Ammon's horn (tissue), 1 donor: Measurements from ENCODE around the gene EIF4G3.
"Not testable (repeated sequence)": the region's sequence is repeated elsewhere in the genome, so short reads cannot be mapped to it uniquely, and the experiment has no call there.

ENCODE experiments used
- DNase-seq: peaks from one replicate; pipeline ENCODE4 v3.0.0-alpha.2; 2016; ENCODE audit warnings: low spot score

EIF4G3 gene

GRCh38 chr1:21024918-21025317 lies 151.8 kb downstream of the EIF4G3 start:
- DNase-seq, result no peak

- DNase-seq, result not testable (repeated sequence)
Measured at GRCh38 chr1:21024136-21024896, 152.4 kb downstream of the EIF4G3 start.

GRCh38 chr1:21022279-21023040 lies 154.2 kb downstream of the EIF4G3 start:
- peak; percentile 86 for DNase-seq

- DNase-seq, result no peak
Measured at GRCh38 chr1:21021311-21021710, 155.4 kb downstream of the EIF4G3 start.

- no peak for DNase-seq
Measured at GRCh38 chr1:21020151-21020550, 156.5 kb downstream of the EIF4G3 start.

- no peak for DNase-seq
Measured at GRCh38 chr1:21018673-21019072, 158.0 kb downstream of the EIF4G3 start.

GRCh38 chr1:21013510-21013909 lies 163.2 kb downstream of the EIF4G3 start:
- no peak for DNase-seq

- no peak for DNase-seq
Measured at GRCh38 chr1:21012937-21013336, 163.8 kb downstream of the EIF4G3 start.

GRCh38 chr1:21007876-21008275 lies 168.8 kb downstream of the EIF4G3 start:
- no peak for DNase-seq

- DNase-seq, result no peak
Measured at GRCh38 chr1:21005466-21006239, 171.0 kb downstream of the EIF4G3 start.

GRCh38 chr1:21003281-21004045 lies 173.2 kb downstream of the EIF4G3 start:
- no peak for DNase-seq

GRCh38 chr1:21001042-21001441 lies 175.7 kb downstream of the EIF4G3 start:
- DNase-seq, result no peak

GRCh38 chr1:21000245-21000594 lies 176.5 kb downstream of the EIF4G3 start:
- no peak for DNase-seq

- DNase-seq, result no peak
Measured at GRCh38 chr1:20999525-21000244, 177.0 kb downstream of the EIF4G3 start.

- DNase-seq, result no peak
Measured at GRCh38 chr1:20998826-20999225, 177.9 kb downstream of the EIF4G3 start.

- no peak for DNase-seq
Measured at GRCh38 chr1:20997602-20998224, 179.0 kb downstream of the EIF4G3 start.

- no peak for DNase-seq
Measured at GRCh38 chr1:20996554-20996953, 180.1 kb downstream of the EIF4G3 start.

- no peak for DNase-seq
Measured at GRCh38 chr1:20993716-20994575, 182.8 kb downstream of the EIF4G3 start.

- no peak for DNase-seq
Measured at GRCh38 chr1:20992322-20993056, 184.2 kb downstream of the EIF4G3 start.
